K562 (cell line): ENCODE results near the gene TTLL8. TPM values are rescaled to one million over a fixed set of nuclear protein-coding genes. Genes with fewer than 3 reads are reported as not detected.

Experiments used
- FOXP1 ChIP-seq: sonication (generic); formaldehyde crosslinking; IDR thresholded peaks from 2 replicates; pipeline ENCODE4 v1.8.0; 2022; ENCODE audit warnings: mild to moderate bottlenecking, missing genetic modification reagents
- POLR2H ChIP-seq: IDR thresholded peaks from 2 replicates; pipeline ENCODE4 v1.6.1; 2016; ENCODE audit warnings: missing genetic modification characterization, low read depth, mild to moderate bottlenecking, control low read depth, missing compliant biosample characterization, moderate library complexity
- UBTF ChIP-seq, 2 experiments: IDR thresholded peaks; 2 replicates each; pipeline ENCODE4 v1.6.1; 2012; ENCODE audit warnings: improper control_type of control experiment in 2 of 2, low read depth in 2 of 2, low read length in 2 of 2, borderline replicate concordance in 1 of 2
- ZBTB11 ChIP-seq, 3 experiments: fragments of 200-800 bp in 1 of 3; fragments of 250-450 bp in 1 of 3; fragments of 450-650 bp in 1 of 3; sonication (Bioruptor Pico) in 1 of 3; sonication (Bioruptor generic) in 1 of 3; formaldehyde crosslinking in 1 of 3; IDR thresholded peaks; 2 replicates each; pipeline versions ENCODE4 v1.6.1 to v1.8.0; 2016 to 2022; ENCODE audit warnings: mild to moderate bottlenecking in 2 of 3, missing genetic modification characterization in 2 of 3, missing compliant biosample characterization in 1 of 3, moderate library complexity in 1 of 3
- ZBTB40 ChIP-seq, 2 experiments: fragments of 450-650 bp in 1 of 2; sonication (generic) in 1 of 2; formaldehyde crosslinking in 1 of 2; IDR thresholded peaks; 2 replicates each; pipeline versions ENCODE4 v1.7.1 to v1.9.0; 2016 to 2022; ENCODE audit warnings: inconsistent platforms in 1 of 2, mild to moderate bottlenecking in 1 of 2, missing genetic modification reagents in 1 of 2
- polyA plus RNA-seq, 8 experiments: library from polyadenylated mRNA; depleted of rRNA in 4 of 8; stranded (reverse) in 5 of 8; unstranded in 3 of 8; fragments of >200 nt; fragmentation: Nextera tagmentation in 2 of 8; fragmentation: Illumina TruSeq in 1 of 8; extraction: Ambion mirVana in 2 of 8; extraction: Trizol in 1 of 8; gene quantifications; 2 replicates each; pipeline versions ENCODE4 v1.2.1 to v1.2.3, GENCODE V29; 2011 to 2014; ENCODE audit warnings: inconsistent platforms in 1 of 8, missing spikeins in 1 of 8
- total RNA-seq, 7 experiments: library from RNA; depleted of rRNA in 6 of 7; stranded (reverse); fragments of >200 nt in 6 of 7; fragmentation: Illumina TruSeq in 2 of 7; extraction: Trizol in 2 of 7; gene quantifications; 2 replicates each; pipeline versions ENCODE4 v1.2.1 to v1.2.3, GENCODE V29; 2011 to 2021; ENCODE audit warnings: low replicate concordance in 1 of 7

The TTLL8 gene
- total and polyA plus RNA-seq, 9 of the 15 experiments (the other 6 are each of a cell fraction or from before 2014, with no cell fraction given) = not detected

GRCh38 chr22:50089682-50090411, 31.7 kb upstream of the TTLL8 start, which contains the start of gene MOV10L1 (continued):
- TF ChIP-seq ZBTB11 (CRISPR knock-in tag; IDR thresholded peaks at IDR 0.05) (no peak), POLR2H (tag) (no peak), ZBTB40 (IDR thresholded peaks at IDR 0.05) (no peak), ZBTB40 (CRISPR knock-in tag; IDR thresholded peaks at IDR 0.05) (no peak), FOXP1 (CRISPR knock-in tag) (no peak), UBTF (IDR thresholded peaks at IDR 0.05; ENCODE audit: borderline replicate concordance in 1 of 2, low read depth in 2 of 2, low read length in 2 of 2) (no peak)
